Kidney epithelial cell (primary cell): ENCODE data around the gene TOB2. TPM values are rescaled to one million over a fixed set of nuclear protein-coding genes. Genes with fewer than 3 reads are reported as not detected.

Experiments
- DNase-seq: peaks from one replicate; pipeline ENCODE4 v3.0.0-alpha.2; 2010; ENCODE audit warnings: low read depth
- H3K27me3 ChIP-seq: 2 replicates; pipeline ENCODE4 v1.6.0; 2011; ENCODE audit warnings: low read length; ENCODE audit not compliant: control insufficient read depth, insufficient read depth
- H3K36me3 ChIP-seq: 2 replicates; pipeline ENCODE4 v1.5.1; 2011; ENCODE audit warnings: low read length; ENCODE audit not compliant: control insufficient read depth, insufficient read depth
- H3K4me3 ChIP-seq: 2 replicates; pipeline ENCODE4 v1.5.1; 2011; ENCODE audit warnings: low read depth, mild to moderate bottlenecking, control low read depth, low read length
- total RNA-seq: library from RNA; depleted of rRNA; stranded (reverse); fragments of >200 nt; gene quantifications from 2 replicates; pipeline ENCODE4 v1.2.3, GENCODE V29; 2015
- TF ChIP-seq, protein P1 (sequence below): IDR thresholded peaks from 2 replicates; pipeline ENCODE4 v1.5.1; 2011; ENCODE audit warnings: mild to moderate bottlenecking, moderate library complexity, low read length, control low read depth, inconsistent platforms; ENCODE audit not compliant: insufficient read depth, poor library complexity, severe bottlenecking

Gene TOB2
- total RNA-seq, 1 donor from 2014 or later = 31.2 TPM

GRCh38 chr22:41487037-41487935, 40.7 kb upstream of the TOB2 start:
- H3K4me3 ChIP-seq = no peak overlapping the region
- no peaks in the 10 kb centered on the region for H3K27me3 ChIP-seq
- TF ChIP-seq, protein P1, sequence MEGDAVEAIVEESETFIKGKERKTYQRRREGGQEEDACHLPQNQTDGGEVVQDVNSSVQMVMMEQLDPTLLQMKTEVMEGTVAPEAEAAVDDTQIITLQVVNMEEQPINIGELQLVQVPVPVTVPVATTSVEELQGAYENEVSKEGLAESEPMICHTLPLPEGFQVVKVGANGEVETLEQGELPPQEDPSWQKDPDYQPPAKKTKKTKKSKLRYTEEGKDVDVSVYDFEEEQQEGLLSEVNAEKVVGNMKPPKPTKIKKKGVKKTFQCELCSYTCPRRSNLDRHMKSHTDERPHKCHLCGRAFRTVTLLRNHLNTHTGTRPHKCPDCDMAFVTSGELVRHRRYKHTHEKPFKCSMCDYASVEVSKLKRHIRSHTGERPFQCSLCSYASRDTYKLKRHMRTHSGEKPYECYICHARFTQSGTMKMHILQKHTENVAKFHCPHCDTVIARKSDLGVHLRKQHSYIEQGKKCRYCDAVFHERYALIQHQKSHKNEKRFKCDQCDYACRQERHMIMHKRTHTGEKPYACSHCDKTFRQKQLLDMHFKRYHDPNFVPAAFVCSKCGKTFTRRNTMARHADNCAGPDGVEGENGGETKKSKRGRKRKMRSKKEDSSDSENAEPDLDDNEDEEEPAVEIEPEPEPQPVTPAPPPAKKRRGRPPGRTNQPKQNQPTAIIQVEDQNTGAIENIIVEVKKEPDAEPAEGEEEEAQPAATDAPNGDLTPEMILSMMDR = no peak
- H3K36me3 ChIP-seq = no peaks in the 10 kb centered on the region
- no peak for DNase-seq

DNA sequence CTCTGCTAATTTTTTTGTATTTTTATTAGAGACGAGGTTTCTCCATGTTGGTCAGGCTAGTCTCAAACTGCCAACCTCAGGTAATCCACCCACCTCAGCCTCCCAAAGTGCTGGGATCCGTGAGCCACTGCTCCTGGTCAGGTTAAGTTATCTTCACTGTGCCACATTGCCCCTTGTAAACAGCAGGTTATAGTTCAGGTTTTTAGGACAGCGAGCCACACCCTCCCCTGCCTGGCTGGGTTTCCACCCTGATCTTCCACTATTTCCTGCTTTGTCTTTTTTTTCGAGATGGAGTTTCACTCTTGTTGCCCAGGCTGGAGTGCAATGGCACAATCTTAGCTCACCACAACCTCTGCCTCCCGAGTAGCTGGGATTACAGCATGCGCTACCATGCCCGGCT, 38.4 kb upstream of the TOB2 start:
- Histone ChIP-seq H3K36me3 (no peaks in the 10 kb centered on the region), H3K4me3 (no peak overlapping the region), H3K27me3 (no peaks in the 10 kb centered on the region)
- no peak for DNase-seq
- TF ChIP-seq, protein P1 = no peak

DNA sequence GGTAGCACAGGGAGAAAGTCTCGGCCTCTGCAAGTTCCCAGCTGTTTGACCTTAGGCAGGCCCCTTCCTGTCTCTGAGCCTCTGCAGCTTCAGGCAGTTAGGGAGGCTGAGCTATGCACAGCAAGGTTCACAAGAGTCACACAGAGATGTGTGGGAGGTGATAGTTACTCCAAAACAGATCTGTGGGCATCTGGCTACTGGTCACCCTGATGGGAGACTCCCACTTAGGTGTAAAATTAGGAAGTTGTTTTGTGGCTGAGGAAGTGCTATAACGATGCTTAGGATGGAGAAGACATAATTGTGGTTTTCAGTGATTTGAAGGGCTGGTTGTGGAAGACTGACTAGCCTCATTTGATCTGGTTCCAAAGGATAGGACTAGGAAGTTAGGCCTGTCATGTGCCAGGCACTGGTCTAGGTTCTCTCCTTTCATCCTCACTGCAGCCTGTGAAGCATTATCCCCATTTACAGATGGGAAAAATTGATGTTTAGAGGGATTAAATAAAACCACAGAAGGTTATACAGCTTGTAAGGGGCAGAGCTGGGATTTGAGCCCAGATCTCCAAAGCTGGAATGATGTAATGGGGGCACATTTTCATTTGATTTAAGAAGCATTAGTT, 35.8 kb upstream of the TOB2 start:
- DNase-seq = no peak
- Histone ChIP-seq H3K27me3 (no peaks in the 10 kb centered on the region), H3K4me3 (no peak overlapping the region), H3K36me3 (no peaks in the 10 kb centered on the region)
- TF ChIP-seq, protein P1 = no peak

DNA sequence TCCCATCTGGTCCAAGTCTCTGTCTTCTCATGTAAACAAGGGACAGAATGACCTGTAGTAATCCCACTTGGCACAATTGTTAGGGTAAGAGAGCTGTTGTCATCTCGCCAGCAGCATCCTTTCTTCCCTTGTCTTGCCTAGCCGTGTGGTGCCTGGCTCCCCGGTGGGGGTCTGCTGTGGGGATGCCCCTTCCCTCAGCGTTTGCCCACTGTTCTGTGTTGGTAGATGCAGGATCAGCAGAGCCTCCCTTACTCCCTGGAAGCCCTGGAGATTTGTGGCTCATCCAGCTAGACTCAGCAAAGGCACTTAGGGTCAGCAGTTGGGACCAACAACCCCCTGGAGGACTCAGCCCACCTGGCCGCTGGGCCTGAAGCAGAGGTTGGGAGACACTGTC, 35.3 kb upstream of the TOB2 start:
- Histone ChIP-seq H3K4me3 (no peak overlapping the region), H3K27me3 (no peaks in the 10 kb centered on the region), H3K36me3 (no peaks in the 10 kb centered on the region)
- no peak for DNase-seq
- TF ChIP-seq, protein P1 = no peak

- H3K36me3 ChIP-seq = no peaks in the 10 kb centered on the region
- no peak overlapping the region for H3K4me3 ChIP-seq
- no peak for DNase-seq
- H3K27me3 ChIP-seq = no peaks in the 10 kb centered on the region
- TF ChIP-seq, protein P1 = no peak
Measured at GRCh38 chr22:41481131-41481830, 34.7 kb upstream of the TOB2 start.
